Astrocyte of the hippocampus (primary cell): ENCODE data around the gene HPSE2.

Experiments
- DNase-seq: peaks from one replicate; pipeline ENCODE4 v3.0.0; 2011; ENCODE audit warnings: low read depth, low spot score

HPSE2 gene

GRCh38 chr10:98684019-98684899 lies 551.4 kb downstream of the HPSE2 start:
- DNase-seq: no peak

GRCh38 chr10:98676895-98677294 lies 558.8 kb downstream of the HPSE2 start:
- no peak for DNase-seq

GRCh38 chr10:98675902-98676301 lies 559.8 kb downstream of the HPSE2 start:
- no peak for DNase-seq

- DNase-seq: no peak
Observed at GRCh38 chr10:98673171-98673782, 562.4 kb downstream of the HPSE2 start.

- DNase-seq: no peak
Observed at GRCh38 chr10:98667081-98667480, 568.6 kb downstream of the HPSE2 start.

GRCh38 chr10:98666276-98666675 lies 569.4 kb downstream of the HPSE2 start:
- DNase-seq: no peak

- peak; percentile 36 for DNase-seq
Observed at GRCh38 chr10:98664329-98665042, 571.2 kb downstream of the HPSE2 start.

- no peak for DNase-seq
Observed at GRCh38 chr10:98659951-98660350, 575.7 kb downstream of the HPSE2 start.

- no peak for DNase-seq
Observed at GRCh38 chr10:98655492-98655891, 580.2 kb downstream of the HPSE2 start.

- DNase-seq: no peak
Observed at GRCh38 chr10:98649170-98649569, 586.5 kb downstream of the HPSE2 start.

- DNase-seq: no peak
Observed at GRCh38 chr10:98646998-98647917, 588.4 kb downstream of the HPSE2 start.

- no peak for DNase-seq
Observed at GRCh38 chr10:98644466-98644865, 591.2 kb downstream of the HPSE2 start.

GRCh38 chr10:98642281-98642680 lies 593.4 kb downstream of the HPSE2 start:
- peak; percentile 10 for DNase-seq

- DNase-seq: no peak
Observed at GRCh38 chr10:98638920-98639319, 596.7 kb downstream of the HPSE2 start.

GRCh38 chr10:98636921-98637329 lies 598.7 kb downstream of the HPSE2 start:
- no peak for DNase-seq

GRCh38 chr10:98632456-98633150 lies 603.0 kb downstream of the HPSE2 start:
- no peak for DNase-seq

GRCh38 chr10:98628206-98628605 lies 607.4 kb downstream of the HPSE2 start:
- DNase-seq: no peak

- DNase-seq: no peak
Observed at GRCh38 chr10:98627711-98628110, 607.9 kb downstream of the HPSE2 start.

- no peak for DNase-seq
Observed at GRCh38 chr10:98624963-98625362, 610.7 kb downstream of the HPSE2 start.

GRCh38 chr10:98623176-98623575 lies 612.5 kb downstream of the HPSE2 start:
- DNase-seq: no peak

GRCh38 chr10:98621630-98622029 lies 614.0 kb downstream of the HPSE2 start:
- no peak for DNase-seq
